ENCODE measurements around the gene ARHGAP24. TPM values are rescaled to one million over a fixed set of nuclear protein-coding genes. Genes with fewer than 3 reads are reported as not detected.

Gene ARHGAP24
- polyA plus RNA-seq, 2 of the 4 experiments (the other 2 are of a cell fraction), result 1.7 to 12.1 TPM

DNA sequence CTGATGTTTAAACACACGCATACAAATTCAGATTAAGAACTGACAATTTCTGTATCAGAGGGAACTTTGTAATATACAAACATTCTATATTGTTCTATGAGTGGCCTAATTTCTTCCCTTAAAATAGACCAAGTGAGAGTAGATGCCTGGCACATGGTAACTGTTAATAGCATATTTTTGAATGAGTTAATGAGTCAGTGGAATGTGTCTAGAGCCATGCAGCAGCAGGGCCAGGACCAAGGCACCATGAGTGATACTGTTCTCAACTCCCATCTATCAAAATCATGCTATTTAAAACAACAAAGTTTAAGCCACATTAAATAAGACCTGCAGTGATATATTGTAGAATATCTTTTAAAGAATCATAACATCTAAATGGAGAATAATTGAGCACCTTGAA, 98.3 kb downstream of the ARHGAP24 start:
- Histone ChIP-seq H3K4me1 (no peaks in the 10 kb centered on the region), H3K27ac (no peak overlapping the region), H3K4me2 (no peak overlapping the region), H3K9me3 (no peaks in the 10 kb centered on the region), H3K4me3 (no peak overlapping the region)
- DNase-seq (ENCODE audit: low read depth in 1 of 2, low spot score in 1 of 2) (no peak), ATAC-seq (no peak), FAIRE-seq (no peak)
- ChIA-PET POLR2A (no interaction called here), CTCF (no interaction called here)
- TF ChIP-seq, protein P1, sequence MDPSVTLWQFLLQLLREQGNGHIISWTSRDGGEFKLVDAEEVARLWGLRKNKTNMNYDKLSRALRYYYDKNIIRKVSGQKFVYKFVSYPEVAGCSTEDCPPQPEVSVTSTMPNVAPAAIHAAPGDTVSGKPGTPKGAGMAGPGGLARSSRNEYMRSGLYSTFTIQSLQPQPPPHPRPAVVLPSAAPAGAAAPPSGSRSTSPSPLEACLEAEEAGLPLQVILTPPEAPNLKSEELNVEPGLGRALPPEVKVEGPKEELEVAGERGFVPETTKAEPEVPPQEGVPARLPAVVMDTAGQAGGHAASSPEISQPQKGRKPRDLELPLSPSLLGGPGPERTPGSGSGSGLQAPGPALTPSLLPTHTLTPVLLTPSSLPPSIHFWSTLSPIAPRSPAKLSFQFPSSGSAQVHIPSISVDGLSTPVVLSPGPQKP (IDR thresholded peaks at IDR 0.05; ENCODE audit: low read depth, low read length), result no peak
- TF ChIP-seq TFCP2L1 (CRISPR knock-in tag; IDR thresholded peaks at IDR 0.05) (no peak), CHD2 (IDR thresholded peaks at IDR 0.05; ENCODE audit: low read length, partially characterized antibody) (no peak), NPAS2 (CRISPR knock-in tag; IDR thresholded peaks at IDR 0.05; ENCODE audit: borderline replicate concordance) (no peak), ZNF302 (CRISPR knock-in tag; IDR thresholded peaks at IDR 0.05) (no peak), FOXS1 (CRISPR knock-in tag; IDR thresholded peaks at IDR 0.05) (no peak), CBX2 (IDR thresholded peaks at IDR 0.05; ENCODE audit: borderline replicate concordance, low read depth) (no peak), KDM1A (IDR thresholded peaks at IDR 0.05; ENCODE audit: low read depth) (no peak), RNF2 (IDR thresholded peaks at IDR 0.05; ENCODE audit: borderline replicate concordance, low read depth) (no peak)
- 96% methylated on average over 1 of the region's 1 CpG for WGBS (ENCODE audit: missing lambda C conversion rate)

DNA sequence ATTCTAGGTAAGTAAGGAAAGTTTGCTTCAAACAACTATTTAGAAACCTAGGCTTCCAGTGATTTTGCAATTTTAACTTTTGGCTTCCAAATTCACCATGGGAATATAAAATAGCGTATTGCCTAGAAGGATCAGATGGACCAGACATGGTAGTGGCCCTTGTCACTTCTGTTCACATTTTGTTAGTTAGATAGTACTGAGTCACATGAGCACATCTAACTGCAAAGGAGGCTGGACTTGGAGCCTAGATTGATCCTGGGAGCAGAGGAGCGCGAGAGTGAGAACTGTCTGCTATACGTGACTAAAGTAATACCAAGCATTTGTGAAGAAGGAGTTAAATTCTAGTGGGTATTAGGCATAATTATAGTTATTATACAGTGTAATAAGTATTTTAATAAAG, 102.4 kb downstream of the ARHGAP24 start:
- POLR2A ChIA-PET, result no interaction called here

More for the DNA sequence above, 102.4 kb downstream of the ARHGAP24 start:
- FAIRE-seq (no peak), ATAC-seq (no peak), DNase-seq (ENCODE audit: low read depth in 1 of 2, low spot score in 1 of 2) (no peak)
- H3K4me1 ChIP-seq, result no peaks in the 10 kb centered on the region
- CTCF ChIA-PET, result no interaction called here
- no peak for TF ChIP-seq SREBF2 (IDR thresholded peaks at IDR 0.05)
- no peak for TF ChIP-seq RAD21 (conservative IDR thresholded peaks at IDR 0.05 in 1 of 2, IDR thresholded peaks at IDR 0.05 in 1 of 2)
- TF ChIP-seq, protein P2, sequence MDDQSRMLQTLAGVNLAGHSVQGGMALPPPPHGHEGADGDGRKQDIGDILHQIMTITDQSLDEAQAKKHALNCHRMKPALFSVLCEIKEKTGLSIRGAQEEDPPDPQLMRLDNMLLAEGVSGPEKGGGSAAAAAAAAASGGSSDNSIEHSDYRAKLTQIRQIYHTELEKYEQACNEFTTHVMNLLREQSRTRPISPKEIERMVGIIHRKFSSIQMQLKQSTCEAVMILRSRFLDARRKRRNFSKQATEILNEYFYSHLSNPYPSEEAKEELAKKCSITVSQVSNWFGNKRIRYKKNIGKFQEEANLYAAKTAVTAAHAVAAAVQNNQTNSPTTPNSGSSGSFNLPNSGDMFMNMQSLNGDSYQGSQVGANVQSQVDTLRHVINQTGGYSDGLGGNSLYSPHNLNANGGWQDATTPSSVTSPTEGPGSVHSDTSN (IDR thresholded peaks at IDR 0.05), result no peak
- TF ChIP-seq TFCP2L1 (CRISPR knock-in tag; IDR thresholded peaks at IDR 0.05), result no peak
- no peak for TF ChIP-seq NFE2L2 (conservative IDR thresholded peaks at IDR 0.05; ENCODE audit: low read length)
- TF ChIP-seq POLR2AphosphoS2 (conservative IDR thresholded peaks at IDR 0.05; ENCODE audit: low read length), result no peak
- TF ChIP-seq KDM5A (IDR thresholded peaks at IDR 0.05), result no peak
- TF ChIP-seq CHD2 (IDR thresholded peaks at IDR 0.05; ENCODE audit: low read length, partially characterized antibody), result no peak
- TF ChIP-seq, protein P3, sequence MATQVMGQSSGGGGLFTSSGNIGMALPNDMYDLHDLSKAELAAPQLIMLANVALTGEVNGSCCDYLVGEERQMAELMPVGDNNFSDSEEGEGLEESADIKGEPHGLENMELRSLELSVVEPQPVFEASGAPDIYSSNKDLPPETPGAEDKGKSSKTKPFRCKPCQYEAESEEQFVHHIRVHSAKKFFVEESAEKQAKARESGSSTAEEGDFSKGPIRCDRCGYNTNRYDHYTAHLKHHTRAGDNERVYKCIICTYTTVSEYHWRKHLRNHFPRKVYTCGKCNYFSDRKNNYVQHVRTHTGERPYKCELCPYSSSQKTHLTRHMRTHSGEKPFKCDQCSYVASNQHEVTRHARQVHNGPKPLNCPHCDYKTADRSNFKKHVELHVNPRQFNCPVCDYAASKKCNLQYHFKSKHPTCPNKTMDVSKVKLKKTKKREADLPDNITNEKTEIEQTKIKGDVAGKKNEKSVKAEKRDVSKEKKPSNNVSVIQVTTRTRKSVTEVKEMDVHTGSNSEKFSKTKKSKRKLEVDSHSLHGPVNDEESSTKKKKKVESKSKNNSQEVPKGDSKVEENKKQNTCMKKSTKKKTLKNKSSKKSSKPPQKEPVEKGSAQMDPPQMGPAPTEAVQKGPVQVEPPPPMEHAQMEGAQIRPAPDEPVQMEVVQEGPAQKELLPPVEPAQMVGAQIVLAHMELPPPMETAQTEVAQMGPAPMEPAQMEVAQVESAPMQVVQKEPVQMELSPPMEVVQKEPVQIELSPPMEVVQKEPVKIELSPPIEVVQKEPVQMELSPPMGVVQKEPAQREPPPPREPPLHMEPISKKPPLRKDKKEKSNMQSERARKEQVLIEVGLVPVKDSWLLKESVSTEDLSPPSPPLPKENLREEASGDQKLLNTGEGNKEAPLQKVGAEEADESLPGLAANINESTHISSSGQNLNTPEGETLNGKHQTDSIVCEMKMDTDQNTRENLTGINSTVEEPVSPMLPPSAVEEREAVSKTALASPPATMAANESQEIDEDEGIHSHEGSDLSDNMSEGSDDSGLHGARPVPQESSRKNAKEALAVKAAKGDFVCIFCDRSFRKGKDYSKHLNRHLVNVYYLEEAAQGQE (IDR thresholded peaks at IDR 0.05), result no peak
- TF ChIP-seq EHMT2 (IDR thresholded peaks at IDR 0.05; ENCODE audit: low read depth), result no peak
- TF ChIP-seq FOSL2 (IDR thresholded peaks at IDR 0.05), result no peak
- TF ChIP-seq FOSL2 (CRISPR knock-in tag; IDR thresholded peaks at IDR 0.05), result no peak
- TF ChIP-seq RCOR1 (IDR thresholded peaks at IDR 0.05; ENCODE audit: low read depth, low read length), result no peak
- TF ChIP-seq, protein P4, sequence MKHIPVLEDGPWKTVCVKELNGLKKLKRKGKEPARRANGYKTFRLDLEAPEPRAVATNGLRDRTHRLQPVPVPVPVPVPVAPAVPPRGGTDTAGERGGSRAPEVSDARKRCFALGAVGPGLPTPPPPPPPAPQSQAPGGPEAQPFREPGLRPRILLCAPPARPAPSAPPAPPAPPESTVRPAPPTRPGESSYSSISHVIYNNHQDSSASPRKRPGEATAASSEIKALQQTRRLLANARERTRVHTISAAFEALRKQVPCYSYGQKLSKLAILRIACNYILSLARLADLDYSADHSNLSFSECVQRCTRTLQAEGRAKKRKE (CRISPR knock-in tag; IDR thresholded peaks at IDR 0.05; ENCODE audit: low read depth), result no peak
- TF ChIP-seq MAFK (IDR thresholded peaks at IDR 0.05; ENCODE audit: partially characterized antibody), result no peak
- TF ChIP-seq FOXS1 (CRISPR knock-in tag; IDR thresholded peaks at IDR 0.05), result no peak
- no peak for TF ChIP-seq ZNF302 (CRISPR knock-in tag; IDR thresholded peaks at IDR 0.05)
- TF ChIP-seq JUNB (IDR thresholded peaks at IDR 0.05), result no peak
- TF ChIP-seq, protein P5, sequence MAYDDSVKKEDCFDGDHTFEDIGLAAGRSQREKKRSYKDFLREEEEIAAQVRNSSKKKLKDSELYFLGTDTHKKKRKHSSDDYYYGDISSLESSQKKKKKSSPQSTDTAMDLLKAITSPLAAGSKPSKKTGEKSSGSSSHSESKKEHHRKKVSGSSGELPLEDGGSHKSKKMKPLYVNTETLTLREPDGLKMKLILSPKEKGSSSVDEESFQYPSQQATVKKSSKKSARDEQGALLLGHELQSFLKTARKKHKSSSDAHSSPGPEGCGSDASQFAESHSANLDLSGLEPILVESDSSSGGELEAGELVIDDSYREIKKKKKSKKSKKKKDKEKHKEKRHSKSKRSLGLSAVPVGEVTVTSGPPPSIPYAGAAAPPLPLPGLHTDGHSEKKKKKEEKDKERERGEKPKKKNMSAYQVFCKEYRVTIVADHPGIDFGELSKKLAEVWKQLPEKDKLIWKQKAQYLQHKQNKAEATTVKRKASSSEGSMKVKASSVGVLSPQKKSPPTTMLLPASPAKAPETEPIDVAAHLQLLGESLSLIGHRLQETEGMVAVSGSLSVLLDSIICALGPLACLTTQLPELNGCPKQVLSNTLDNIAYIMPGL (CRISPR knock-in tag; IDR thresholded peaks at IDR 0.05; ENCODE audit: borderline replicate concordance), result no peak
- no peak for TF ChIP-seq ESRRA (IDR thresholded peaks at IDR 0.05; ENCODE audit: borderline replicate concordance, low read length)
- no peaks in the 10 kb centered on the region for H3K9me3 ChIP-seq
- H3K4me2 ChIP-seq, result no peak overlapping the region
- no peak overlapping the region for H3K27ac ChIP-seq
- WGBS (ENCODE audit: missing lambda C conversion rate), result 84% methylated on average over 4 of the region's 4 CpGs
- H3K4me3 ChIP-seq, result no peak overlapping the region

Data from A549 (cell line).